HepG2 (cell line): ENCODE results near the gene SPACDR. TPM values are rescaled to one million over a fixed set of nuclear protein-coding genes. Genes with fewer than 3 reads are reported as not detected.

Experiments used
- ADNP ChIP-seq: sonication (generic); formaldehyde crosslinking; IDR thresholded peaks from 2 replicates; pipeline ENCODE4 v1.4.0; 2020; ENCODE audit warnings: missing genetic modification reagents
- NFKB2 ChIP-seq: sonication (generic); formaldehyde crosslinking; IDR thresholded peaks from 2 replicates; pipeline ENCODE4 v1.4.0; 2020; ENCODE audit warnings: missing genetic modification reagents, borderline replicate concordance
- NFYB ChIP-seq: sonication (generic); formaldehyde crosslinking; IDR thresholded peaks from 2 replicates; pipeline ENCODE4 v1.4.0; 2020; ENCODE audit warnings: missing genetic modification reagents
- RBAK ChIP-seq: sonication (generic); formaldehyde crosslinking; IDR thresholded peaks from 2 replicates; pipeline ENCODE4 v1.5.1; 2020; ENCODE audit warnings: mild to moderate bottlenecking, missing genetic modification reagents
- SALL1 ChIP-seq: sonication (generic); formaldehyde crosslinking; IDR thresholded peaks from 2 replicates; pipeline ENCODE4 v1.8.0; 2022; ENCODE audit warnings: mild to moderate bottlenecking, missing genetic modification reagents
- YY1 ChIP-seq: IDR thresholded peaks from 2 replicates; pipeline ENCODE4 v1.6.1; 2011; ENCODE audit warnings: low read length, low read depth, moderate library complexity, mild to moderate bottlenecking; ENCODE audit not compliant: insufficient read depth, insufficient replicate concordance
- ZMYM3 ChIP-seq: sonication (generic); formaldehyde crosslinking; IDR thresholded peaks from 2 replicates; pipeline ENCODE4 v1.5.1; 2020; ENCODE audit warnings: mild to moderate bottlenecking, missing genetic modification reagents
- ZNF225 ChIP-seq: sonication (generic); formaldehyde crosslinking; IDR thresholded peaks from 2 replicates; pipeline ENCODE4 v1.4.0; 2020; ENCODE audit warnings: mild to moderate bottlenecking, missing genetic modification reagents
- ZNF713 ChIP-seq: sonication (generic); formaldehyde crosslinking; IDR thresholded peaks from 2 replicates; pipeline ENCODE4 v1.4.0; 2020; ENCODE audit warnings: mild to moderate bottlenecking, missing genetic modification reagents
- ZNF816 ChIP-seq: sonication (generic); formaldehyde crosslinking; IDR thresholded peaks from 2 replicates; pipeline ENCODE4 v1.8.0; 2022; ENCODE audit warnings: missing genetic modification reagents, mild to moderate bottlenecking, borderline replicate concordance
- polyA plus RNA-seq, 8 experiments: library from polyadenylated mRNA; depleted of rRNA in 3 of 8; stranded (reverse) in 7 of 8; unstranded in 1 of 8; fragments of >200 nt; fragmentation: Illumina TruSeq in 4 of 8; extraction: Trizol in 4 of 8; gene quantifications; 2 replicates each; pipeline versions ENCODE4 v1.2.1 to v1.2.3, GENCODE V29; 2011 to 2016; ENCODE audit warnings: low read depth in 4 of 8, missing spikeins in 1 of 8, mixed read lengths in 1 of 8; ENCODE audit not compliant: insufficient read depth in 1 of 8
- total RNA-seq, 5 experiments: library from RNA; depleted of rRNA; stranded (reverse); fragments of >200 nt; fragmentation: Illumina TruSeq; extraction: Trizol; gene quantifications; 2 replicates each; pipeline ENCODE4 v1.2.3, GENCODE V29; 2016; ENCODE audit warnings: low read depth in 1 of 5
- TF ChIP-seq, protein P1 (sequence below): sonication (generic); formaldehyde crosslinking; IDR thresholded peaks from 2 replicates; pipeline ENCODE4 v1.4.0; 2020; ENCODE audit warnings: mild to moderate bottlenecking, low read depth, missing genetic modification reagents
- TF ChIP-seq, protein P2 (sequence below): sonication (generic); formaldehyde crosslinking; IDR thresholded peaks from 2 replicates; pipeline ENCODE4 v1.9.0; 2022; ENCODE audit warnings: low read depth, missing genetic modification reagents
- TF ChIP-seq, protein P3 (sequence below): sonication (generic); formaldehyde crosslinking; IDR thresholded peaks from 2 replicates; pipeline ENCODE4 v1.4.0; 2020; ENCODE audit warnings: missing genetic modification reagents
- TF ChIP-seq, protein P4 (sequence below): sonication (generic); formaldehyde crosslinking; IDR thresholded peaks from 2 replicates; pipeline ENCODE4 v1.4.0; 2020; ENCODE audit warnings: mild to moderate bottlenecking, missing genetic modification reagents
- TF ChIP-seq, protein P5 (sequence below): sonication (generic); formaldehyde crosslinking; IDR thresholded peaks from 2 replicates; pipeline ENCODE4 v1.4.0; 2020; ENCODE audit warnings: missing genetic modification reagents

The SPACDR gene
- total and polyA plus RNA-seq, 2 of the 13 experiments (the other 11 are each of a cell fraction or from before 2014, with no cell fraction given), result 0.41 TPM; not detected in 1

DNA sequence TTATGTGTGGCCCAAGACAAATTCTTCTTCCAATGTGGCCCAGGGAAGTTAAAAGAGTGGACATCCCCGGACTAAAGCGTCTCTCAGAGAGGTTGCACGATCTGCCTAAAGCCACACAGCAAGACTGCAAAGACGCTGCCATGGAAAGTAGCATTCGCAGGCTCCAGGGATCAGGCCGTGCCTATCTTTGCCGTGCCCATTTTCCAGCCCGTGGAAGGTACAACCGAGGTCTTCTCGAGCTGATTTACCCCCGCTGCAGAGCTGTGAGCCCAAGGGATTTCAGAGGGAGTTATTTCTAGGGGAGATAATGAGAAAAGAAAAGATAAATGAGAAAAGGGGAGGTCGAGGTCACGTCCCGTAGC lies 18.6 kb upstream of the SPACDR start (continued):
- no peak for TF ChIP-seq YY1
- TF ChIP-seq ZNF816 (CRISPR knock-in tag), result no peak
- no peak for TF ChIP-seq NFKB2 (CRISPR knock-in tag)
- TF ChIP-seq, protein P1, sequence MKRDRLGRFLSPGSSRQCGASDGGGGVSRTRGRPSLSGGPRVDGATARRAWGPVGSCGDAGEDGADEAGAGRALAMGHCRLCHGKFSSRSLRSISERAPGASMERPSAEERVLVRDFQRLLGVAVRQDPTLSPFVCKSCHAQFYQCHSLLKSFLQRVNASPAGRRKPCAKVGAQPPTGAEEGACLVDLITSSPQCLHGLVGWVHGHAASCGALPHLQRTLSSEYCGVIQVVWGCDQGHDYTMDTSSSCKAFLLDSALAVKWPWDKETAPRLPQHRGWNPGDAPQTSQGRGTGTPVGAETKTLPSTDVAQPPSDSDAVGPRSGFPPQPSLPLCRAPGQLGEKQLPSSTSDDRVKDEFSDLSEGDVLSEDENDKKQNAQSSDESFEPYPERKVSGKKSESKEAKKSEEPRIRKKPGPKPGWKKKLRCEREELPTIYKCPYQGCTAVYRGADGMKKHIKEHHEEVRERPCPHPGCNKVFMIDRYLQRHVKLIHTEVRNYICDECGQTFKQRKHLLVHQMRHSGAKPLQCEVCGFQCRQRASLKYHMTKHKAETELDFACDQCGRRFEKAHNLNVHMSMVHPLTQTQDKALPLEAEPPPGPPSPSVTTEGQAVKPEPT (CRISPR knock-in tag), result no peak
- TF ChIP-seq, protein P2, sequence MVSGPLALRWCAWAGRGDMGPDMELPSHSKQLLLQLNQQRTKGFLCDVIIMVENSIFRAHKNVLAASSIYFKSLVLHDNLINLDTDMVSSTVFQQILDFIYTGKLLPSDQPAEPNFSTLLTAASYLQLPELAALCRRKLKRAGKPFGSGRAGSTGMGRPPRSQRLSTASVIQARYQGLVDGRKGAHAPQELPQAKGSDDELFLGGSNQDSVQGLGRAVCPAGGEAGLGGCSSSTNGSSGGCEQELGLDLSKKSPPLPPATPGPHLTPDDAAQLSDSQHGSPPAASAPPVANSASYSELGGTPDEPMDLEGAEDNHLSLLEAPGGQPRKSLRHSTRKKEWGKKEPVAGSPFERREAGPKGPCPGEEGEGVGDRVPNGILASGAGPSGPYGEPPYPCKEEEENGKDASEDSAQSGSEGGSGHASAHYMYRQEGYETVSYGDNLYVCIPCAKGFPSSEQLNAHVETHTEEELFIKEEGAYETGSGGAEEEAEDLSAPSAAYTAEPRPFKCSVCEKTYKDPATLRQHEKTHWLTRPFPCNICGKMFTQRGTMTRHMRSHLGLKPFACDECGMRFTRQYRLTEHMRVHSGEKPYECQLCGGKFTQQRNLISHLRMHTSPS, result 0 out of 2 replicates have a peak, but pooled peaks have one; percentile 16
- TF ChIP-seq SALL1 (CRISPR knock-in tag), result no peak
- TF ChIP-seq ZMYM3, result peak; percentile 93
- TF ChIP-seq, protein P3, sequence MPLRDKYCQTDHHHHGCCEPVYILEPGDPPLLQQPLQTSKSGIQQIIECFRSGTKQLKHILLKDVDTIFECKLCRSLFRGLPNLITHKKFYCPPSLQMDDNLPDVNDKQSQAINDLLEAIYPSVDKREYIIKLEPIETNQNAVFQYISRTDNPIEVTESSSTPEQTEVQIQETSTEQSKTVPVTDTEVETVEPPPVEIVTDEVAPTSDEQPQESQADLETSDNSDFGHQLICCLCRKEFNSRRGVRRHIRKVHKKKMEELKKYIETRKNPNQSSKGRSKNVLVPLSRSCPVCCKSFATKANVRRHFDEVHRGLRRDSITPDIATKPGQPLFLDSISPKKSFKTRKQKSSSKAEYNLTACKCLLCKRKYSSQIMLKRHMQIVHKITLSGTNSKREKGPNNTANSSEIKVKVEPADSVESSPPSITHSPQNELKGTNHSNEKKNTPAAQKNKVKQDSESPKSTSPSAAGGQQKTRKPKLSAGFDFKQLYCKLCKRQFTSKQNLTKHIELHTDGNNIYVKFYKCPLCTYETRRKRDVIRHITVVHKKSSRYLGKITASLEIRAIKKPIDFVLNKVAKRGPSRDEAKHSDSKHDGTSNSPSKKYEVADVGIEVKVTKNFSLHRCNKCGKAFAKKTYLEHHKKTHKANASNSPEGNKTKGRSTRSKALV (CRISPR knock-in tag), result no peak
- no peak for TF ChIP-seq NFYB (CRISPR knock-in tag)
- TF ChIP-seq, protein P4, sequence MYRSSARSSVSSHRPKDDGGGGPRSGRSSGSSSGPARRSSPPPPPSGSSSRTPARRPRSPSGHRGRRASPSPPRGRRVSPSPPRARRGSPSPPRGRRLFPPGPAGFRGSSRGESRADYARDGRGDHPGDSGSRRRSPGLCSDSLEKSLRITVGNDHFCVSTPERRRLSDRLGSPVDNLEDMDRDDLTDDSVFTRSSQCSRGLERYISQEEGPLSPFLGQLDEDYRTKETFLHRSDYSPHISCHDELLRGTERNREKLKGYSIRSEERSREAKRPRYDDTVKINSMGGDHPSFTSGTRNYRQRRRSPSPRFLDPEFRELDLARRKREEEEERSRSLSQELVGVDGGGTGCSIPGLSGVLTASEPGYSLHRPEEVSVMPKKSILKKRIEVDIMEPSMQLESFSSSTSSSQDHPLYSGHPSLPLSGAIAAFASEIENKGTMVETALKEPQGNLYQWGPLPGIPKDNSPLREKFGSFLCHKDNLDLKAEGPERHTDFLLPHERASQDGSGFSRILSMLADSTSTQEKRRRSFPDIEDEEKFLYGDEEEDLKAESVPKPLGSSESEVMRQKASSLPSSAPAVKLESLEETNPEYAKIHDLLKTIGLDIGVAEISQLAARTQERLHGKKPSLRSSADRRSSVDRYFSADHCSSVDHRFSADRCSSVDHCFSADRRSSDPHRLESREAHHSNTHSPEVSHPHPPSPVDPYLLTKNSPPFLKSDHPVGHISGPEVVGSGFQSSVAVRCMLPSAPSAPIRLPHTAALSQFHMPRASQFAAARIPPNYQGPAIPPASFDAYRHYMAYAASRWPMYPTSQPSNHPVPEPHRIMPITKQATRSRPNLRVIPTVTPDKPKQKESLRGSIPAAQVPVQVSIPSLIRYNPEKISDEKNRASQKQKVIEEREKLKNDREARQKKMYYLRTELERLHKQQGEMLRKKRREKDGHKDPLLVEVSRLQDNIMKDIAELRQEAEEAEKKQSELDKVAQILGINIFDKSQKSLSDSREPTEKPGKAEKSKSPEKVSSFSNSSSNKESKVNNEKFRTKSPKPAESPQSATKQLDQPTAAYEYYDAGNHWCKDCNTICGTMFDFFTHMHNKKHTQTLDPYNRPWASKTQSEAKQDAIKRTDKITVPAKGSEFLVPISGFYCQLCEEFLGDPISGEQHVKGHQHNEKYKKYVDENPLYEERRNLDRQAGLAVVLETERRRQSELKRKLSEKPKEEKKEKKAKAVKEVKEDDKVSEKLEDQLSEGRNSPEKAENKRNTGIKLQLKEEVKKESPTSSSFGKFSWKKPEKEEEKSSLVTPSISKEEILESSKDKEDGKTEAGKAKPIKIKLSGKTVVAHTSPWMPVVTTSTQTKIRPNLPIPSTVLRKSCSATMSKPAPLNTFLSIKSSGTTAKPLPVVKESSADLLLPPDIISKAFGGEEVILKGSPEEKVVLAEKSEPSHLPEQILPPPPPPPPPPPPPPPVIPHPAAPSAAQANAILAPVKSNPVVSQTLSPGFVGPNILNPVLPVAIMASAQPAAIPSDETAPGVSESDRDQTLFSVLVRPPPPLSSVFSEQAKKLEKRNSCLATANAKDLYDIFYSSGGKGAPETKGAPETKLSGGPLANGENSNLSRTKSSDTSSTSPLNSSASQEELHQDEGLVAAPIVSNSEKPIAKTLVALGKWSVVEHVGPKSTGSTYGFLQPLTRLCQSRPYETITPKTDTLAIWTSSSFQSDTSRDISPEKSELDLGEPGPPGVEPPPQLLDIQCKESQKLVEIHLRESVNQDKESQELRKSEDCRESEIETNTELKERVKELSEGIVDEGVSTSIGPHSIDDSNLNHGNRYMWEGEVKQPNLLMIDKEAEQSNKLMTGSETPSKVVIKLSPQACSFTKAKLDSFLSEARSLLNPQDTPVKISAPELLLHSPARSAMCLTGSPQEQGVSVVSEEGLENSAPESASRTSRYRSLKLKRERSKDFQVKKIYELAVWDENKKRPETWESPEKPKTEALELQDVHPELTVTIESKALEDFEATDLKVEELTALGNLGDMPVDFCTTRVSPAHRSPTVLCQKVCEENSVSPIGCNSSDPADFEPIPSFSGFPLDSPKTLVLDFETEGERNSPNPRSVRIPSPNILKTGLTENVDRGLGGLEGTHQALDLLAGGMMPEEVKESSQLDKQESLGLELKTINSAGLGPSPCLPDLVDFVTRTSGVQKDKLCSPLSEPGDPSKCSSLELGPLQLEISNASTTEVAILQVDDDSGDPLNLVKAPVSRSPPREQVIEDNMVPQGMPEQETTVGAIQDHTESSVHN (CRISPR knock-in tag), result no peak
- TF ChIP-seq RBAK (CRISPR knock-in tag), result no peak
- TF ChIP-seq, protein P5, sequence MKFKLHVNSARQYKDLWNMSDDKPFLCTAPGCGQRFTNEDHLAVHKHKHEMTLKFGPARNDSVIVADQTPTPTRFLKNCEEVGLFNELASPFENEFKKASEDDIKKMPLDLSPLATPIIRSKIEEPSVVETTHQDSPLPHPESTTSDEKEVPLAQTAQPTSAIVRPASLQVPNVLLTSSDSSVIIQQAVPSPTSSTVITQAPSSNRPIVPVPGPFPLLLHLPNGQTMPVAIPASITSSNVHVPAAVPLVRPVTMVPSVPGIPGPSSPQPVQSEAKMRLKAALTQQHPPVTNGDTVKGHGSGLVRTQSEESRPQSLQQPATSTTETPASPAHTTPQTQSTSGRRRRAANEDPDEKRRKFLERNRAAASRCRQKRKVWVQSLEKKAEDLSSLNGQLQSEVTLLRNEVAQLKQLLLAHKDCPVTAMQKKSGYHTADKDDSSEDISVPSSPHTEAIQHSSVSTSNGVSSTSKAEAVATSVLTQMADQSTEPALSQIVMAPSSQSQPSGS (CRISPR knock-in tag), result no peak
- TF ChIP-seq ADNP (CRISPR knock-in tag), result peak; percentile 59; the same call in 1 of the 2 replicates
- TF ChIP-seq ZNF225, result no peak
- no peak for TF ChIP-seq ZNF713 (CRISPR knock-in tag)
